ENCODE data around the gene PGAP1.

- TF ChIP-seq, protein P1, sequence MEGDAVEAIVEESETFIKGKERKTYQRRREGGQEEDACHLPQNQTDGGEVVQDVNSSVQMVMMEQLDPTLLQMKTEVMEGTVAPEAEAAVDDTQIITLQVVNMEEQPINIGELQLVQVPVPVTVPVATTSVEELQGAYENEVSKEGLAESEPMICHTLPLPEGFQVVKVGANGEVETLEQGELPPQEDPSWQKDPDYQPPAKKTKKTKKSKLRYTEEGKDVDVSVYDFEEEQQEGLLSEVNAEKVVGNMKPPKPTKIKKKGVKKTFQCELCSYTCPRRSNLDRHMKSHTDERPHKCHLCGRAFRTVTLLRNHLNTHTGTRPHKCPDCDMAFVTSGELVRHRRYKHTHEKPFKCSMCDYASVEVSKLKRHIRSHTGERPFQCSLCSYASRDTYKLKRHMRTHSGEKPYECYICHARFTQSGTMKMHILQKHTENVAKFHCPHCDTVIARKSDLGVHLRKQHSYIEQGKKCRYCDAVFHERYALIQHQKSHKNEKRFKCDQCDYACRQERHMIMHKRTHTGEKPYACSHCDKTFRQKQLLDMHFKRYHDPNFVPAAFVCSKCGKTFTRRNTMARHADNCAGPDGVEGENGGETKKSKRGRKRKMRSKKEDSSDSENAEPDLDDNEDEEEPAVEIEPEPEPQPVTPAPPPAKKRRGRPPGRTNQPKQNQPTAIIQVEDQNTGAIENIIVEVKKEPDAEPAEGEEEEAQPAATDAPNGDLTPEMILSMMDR (IDR thresholded peaks at IDR 0.05), result no peak
- no peak for TF ChIP-seq POLR2A (IDR thresholded peaks at IDR 0.05)
Measured at GRCh38 chr2:196827356-196827755, 99.2 kb downstream of the PGAP1 start.
